AG04449 (cell line): Measurements from ENCODE around the gene TRPC5OS.

ENCODE experiments used
- CTCF ChIA-PET: fragments of 350-600 bp; formaldehyde crosslinking; extraction: SDS; loops from one replicate; lab custom pipeline; 2021; ENCODE audit warnings: antibody characterized with exemption; lab: Yijun Ruan, JAX
- POLR2A ChIA-PET: fragments of 400-600, 350-600 bp; formaldehyde crosslinking; extraction: SDS; loops from one replicate; lab custom pipeline; 2020; ENCODE audit warnings: antibody characterized with exemption, inconsistent platforms; lab: Yijun Ruan, JAX
- DNase-seq: peaks from one replicate; pipeline ENCODE4 v3.0.0-alpha.2; 2010; ENCODE audit warnings: low read depth, low spot score
- H3K4me3 ChIP-seq: 2 replicates; pipeline ENCODE4 v1.5.1; 2011; ENCODE audit warnings: low read depth, mild to moderate bottlenecking, control low read depth, low read length
- TF ChIP-seq, protein P1 (sequence below): IDR thresholded peaks from one replicate; pipeline ENCODE4 v1.5.1; 2011; ENCODE audit warnings: mild to moderate bottlenecking, moderate library complexity, low read length, control low read depth, inconsistent platforms; ENCODE audit not compliant: insufficient read depth; ENCODE audit errors: missing control alignments

TRPC5OS gene

DNA sequence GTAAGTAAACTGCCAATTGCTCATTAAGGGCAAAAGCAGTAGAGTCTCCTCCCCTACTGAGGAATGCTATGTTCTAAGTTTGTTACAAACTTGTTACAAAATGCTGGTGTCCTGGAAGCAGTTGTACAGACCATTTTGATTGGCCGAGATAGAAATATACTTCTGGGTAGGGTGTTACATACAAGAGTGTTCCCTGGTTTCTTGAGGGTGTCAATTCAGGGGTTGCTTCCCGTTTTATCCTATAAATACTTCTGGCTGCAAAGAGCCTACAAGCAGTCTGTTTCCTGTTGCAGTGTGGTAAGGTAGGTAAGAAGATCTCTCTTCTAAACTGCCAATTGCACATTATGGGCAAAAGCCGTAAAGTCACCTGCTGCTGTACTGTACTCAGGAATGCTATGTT, 5.7 kb downstream of the TRPC5OS start:
- no peak overlapping the region for H3K4me3 ChIP-seq
- TF ChIP-seq, protein P1, sequence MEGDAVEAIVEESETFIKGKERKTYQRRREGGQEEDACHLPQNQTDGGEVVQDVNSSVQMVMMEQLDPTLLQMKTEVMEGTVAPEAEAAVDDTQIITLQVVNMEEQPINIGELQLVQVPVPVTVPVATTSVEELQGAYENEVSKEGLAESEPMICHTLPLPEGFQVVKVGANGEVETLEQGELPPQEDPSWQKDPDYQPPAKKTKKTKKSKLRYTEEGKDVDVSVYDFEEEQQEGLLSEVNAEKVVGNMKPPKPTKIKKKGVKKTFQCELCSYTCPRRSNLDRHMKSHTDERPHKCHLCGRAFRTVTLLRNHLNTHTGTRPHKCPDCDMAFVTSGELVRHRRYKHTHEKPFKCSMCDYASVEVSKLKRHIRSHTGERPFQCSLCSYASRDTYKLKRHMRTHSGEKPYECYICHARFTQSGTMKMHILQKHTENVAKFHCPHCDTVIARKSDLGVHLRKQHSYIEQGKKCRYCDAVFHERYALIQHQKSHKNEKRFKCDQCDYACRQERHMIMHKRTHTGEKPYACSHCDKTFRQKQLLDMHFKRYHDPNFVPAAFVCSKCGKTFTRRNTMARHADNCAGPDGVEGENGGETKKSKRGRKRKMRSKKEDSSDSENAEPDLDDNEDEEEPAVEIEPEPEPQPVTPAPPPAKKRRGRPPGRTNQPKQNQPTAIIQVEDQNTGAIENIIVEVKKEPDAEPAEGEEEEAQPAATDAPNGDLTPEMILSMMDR, result no peak
- CTCF ChIA-PET, result no interaction called here
- POLR2A ChIA-PET, result no interaction called here
- no peak for DNase-seq

DNA sequence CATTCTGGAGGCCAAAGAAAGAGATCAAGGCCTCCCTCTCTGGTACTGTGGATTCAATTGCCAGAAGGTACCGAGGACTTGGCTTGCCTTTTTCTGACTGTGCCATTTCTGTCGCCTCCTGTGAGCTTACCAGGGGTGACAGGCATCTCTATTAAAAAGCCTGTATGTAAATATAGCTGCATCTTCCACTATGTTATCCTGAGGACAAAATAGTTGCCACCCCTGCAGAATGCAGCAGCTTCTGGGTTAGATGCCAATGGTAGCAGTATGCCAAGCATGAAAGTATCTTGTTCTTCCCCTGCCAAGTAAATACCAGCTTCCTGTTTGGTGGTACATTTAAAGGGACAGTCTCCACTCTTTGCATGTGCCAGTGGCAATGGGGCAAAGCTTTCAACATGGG, 10.7 kb downstream of the TRPC5OS start:
- CTCF ChIA-PET, result no interaction called here
- TF ChIP-seq, protein P1, result no peak
- POLR2A ChIA-PET, result no interaction called here
- H3K4me3 ChIP-seq, result no peak overlapping the region
- no peak for DNase-seq

DNA sequence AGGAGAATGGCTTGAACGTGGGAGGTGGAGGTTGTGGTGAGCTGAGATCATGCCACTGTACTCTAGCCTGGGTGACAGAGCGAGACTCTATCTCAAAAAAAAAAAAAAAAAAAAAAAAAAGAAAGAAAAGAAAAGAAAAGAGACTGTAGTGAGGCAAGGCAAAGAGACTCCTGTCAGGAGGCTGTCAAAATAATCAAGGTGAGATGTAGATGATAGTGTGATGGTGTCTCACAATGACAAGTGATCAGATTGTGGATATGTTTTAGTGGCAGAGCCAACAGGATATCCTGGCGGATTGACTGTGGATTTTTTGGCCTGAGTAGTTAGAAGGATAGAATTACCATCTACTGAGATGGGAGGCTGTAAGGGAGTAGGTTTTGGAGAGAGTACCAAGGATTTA, 12.6 kb downstream of the TRPC5OS start:
- ChIA-PET POLR2A (no interaction called here), CTCF (no interaction called here)
- TF ChIP-seq, protein P1, result no peak
- no peak overlapping the region for H3K4me3 ChIP-seq
- no peak for DNase-seq

DNA sequence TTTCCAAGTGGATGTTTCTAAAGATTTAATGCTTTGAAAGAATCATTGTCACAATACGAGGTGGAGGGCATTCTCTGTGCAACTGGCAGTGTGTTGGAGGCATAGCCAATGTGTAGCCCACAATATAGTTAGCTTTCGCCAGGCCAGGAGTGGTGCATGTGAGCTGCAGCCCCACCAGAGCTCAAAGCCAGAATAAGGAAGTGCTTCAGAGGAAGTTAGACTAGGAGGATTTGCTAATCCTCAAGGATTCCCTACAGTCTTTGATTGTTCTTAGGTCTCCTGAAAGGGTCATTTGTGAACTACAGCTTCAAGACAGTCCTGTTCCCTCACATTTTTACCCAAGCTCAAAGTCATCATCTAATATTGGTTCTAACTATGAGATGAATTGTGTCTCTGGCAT, 16.4 kb downstream of the TRPC5OS start:
- TF ChIP-seq, protein P1, result no peak
- ChIA-PET CTCF (no interaction called here), POLR2A (no interaction called here)
- DNase-seq, result no peak
- no peak overlapping the region for H3K4me3 ChIP-seq

DNA sequence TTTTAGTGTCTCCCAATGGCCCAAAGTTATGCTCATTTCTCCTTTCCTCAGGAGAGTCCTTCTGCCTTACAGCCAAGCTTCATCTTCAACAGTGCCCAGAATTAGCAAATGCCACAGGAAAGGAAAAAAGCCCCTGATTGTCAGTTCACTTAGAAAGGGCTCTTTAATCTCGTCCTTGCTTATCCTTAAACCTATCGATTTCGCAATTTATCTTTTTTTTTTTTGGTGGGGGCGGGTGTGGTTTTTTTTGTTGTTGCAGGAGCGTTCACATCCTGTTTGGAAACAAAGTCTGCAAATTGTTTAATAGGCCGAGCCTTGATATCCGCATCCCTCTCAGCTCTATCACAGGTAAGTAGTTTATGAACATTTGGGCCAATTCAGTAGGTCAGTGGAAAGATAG, 20.2 kb downstream of the TRPC5OS start:
- CTCF ChIA-PET, result no interaction called here
- H3K4me3 ChIP-seq, result no peak overlapping the region
- POLR2A ChIA-PET, result no interaction called here
- TF ChIP-seq, protein P1, result no peak
- no peak for DNase-seq

DNA sequence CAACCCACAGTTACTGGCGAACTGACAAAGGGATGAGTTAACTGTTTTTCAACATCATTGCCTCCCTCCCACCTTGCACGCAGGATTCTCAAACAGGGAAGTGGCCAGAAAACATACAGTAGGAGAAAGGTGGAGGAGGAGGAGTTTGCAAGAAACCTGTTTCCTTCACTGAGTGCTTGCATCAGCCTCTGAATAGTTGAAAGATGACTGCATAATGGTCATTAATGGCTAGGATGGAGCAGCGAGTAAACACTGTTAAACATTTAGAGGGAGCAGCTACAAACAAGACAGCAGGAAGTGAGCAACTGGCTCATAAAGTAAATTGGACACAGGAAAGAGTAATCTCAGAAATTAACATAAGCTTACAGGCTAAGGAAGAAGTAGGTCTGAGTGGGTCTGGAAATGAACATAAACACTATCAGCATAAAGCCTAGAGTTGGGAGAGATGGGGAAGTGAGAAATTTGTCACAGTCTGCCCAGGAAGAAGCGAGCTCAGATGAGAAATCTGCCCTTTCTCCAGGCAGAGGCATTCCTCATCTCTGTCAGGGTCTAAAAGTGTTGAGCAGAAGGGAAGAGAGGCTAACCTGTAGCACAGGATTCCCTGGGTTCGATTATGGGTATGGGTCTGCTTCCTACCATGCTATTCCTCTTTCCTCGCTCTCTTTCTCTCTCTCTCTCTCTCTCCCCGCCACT, 38.6 kb downstream of the TRPC5OS start:
- ChIA-PET POLR2A (no interaction called here), CTCF (no interaction called here)
- no peak for DNase-seq
- TF ChIP-seq, protein P1, result no peak
- no peak overlapping the region for H3K4me3 ChIP-seq
